Activated CD4-positive, alpha-beta memory T cell treated with anti-CD3 and anti-CD28 coated beads, Interleukin-2, amount 10 ng/mL, durations not matched to agents 7 days and 5 days (primary cell): ENCODE results near the gene EPB41L1. TPM values are rescaled to one million over a fixed set of nuclear protein-coding genes. Genes with fewer than 3 reads are reported as not detected.

Source experiments
- CTCF ChIA-PET: fragments of 350-600 bp; sonication (Branson Sonifier 250); formaldehyde crosslinking; loops from one replicate; lab custom pipeline; 2021; ENCODE audit warnings: antibody characterized with exemption, inconsistent platforms; lab: Charles Lee
- POLR2A ChIA-PET: fragments of 350-600 bp; sonication (Branson Sonifier 250); formaldehyde crosslinking; loops from one replicate; lab custom pipeline; 2021; ENCODE audit warnings: antibody characterized with exemption; lab: Charles Lee
- DNase-seq: peaks from one replicate; pipeline ENCODE4 v3.0.0-alpha.2; 2020
- H3K27ac Mint-ChIP-seq: one replicate; pipeline ENCODE4 v1.8.0; 2021; ENCODE audit warnings: mild to moderate bottlenecking, mixed read lengths
- H3K27me3 Mint-ChIP-seq: one replicate; pipeline ENCODE4 v1.8.0; 2021; ENCODE audit warnings: mixed read lengths
- H3K36me3 Mint-ChIP-seq: one replicate; pipeline ENCODE4 v1.8.0; 2021; ENCODE audit warnings: low read depth, mixed read lengths
- H3K4me1 Mint-ChIP-seq: one replicate; pipeline ENCODE4 v1.8.0; 2021; ENCODE audit warnings: mixed read lengths
- H3K4me3 Mint-ChIP-seq: one replicate; pipeline ENCODE4 v1.8.0; 2021; ENCODE audit warnings: mild to moderate bottlenecking, mixed read lengths
- H3K9me3 Mint-ChIP-seq: one replicate; pipeline ENCODE4 v1.8.0; 2021; ENCODE audit warnings: mixed read lengths
- total RNA-seq, 2 experiments: library from RNA; stranded (reverse); gene quantifications; one replicate each; pipeline ENCODE4 v1.2.3, GENCODE V29; 2021

The EPB41L1 gene
- total RNA-seq, 2 experiments from 2014 or later: 0.20 TPM; not detected in 1

DNA sequence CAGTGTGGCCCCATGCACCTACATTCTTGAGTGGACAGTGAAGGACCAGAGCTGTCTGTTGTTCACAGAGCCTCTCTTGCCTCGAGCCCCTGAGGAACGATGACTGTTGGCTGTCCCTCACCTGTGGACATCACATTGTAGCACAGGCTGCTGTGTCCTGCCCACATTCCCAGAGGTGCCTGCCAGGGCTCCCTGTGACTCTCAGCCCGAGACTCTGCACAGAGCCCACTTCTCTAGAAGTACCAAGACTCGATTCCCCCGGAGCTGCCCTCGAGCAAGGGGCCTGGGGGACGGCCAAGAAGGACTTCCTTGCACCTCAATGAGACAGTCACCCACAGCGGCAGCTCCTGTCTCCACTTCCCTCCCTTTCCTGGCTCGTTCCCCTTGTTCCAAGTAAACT, 123.0 kb downstream of the EPB41L1 start:
- Mint-ChIP-seq H3K27me3 (peaks cover 9% of the 10 kb centered on the region), H3K4me1 (no peaks in the 10 kb centered on the region), H3K27ac (no peak overlapping the region), H3K9me3 (no peaks in the 10 kb centered on the region), H3K4me3 (no peak overlapping the region), H3K36me3 (no peaks in the 10 kb centered on the region)
- POLR2A ChIA-PET: no interaction called here
- CTCF ChIA-PET: interaction anchor here (0.6 kb wide), 1 partner anchor 75 kb away, joined by 4 read pairs; no protein-coding TSS in a partner anchor
- peak; percentile 7 for DNase-seq

DNA sequence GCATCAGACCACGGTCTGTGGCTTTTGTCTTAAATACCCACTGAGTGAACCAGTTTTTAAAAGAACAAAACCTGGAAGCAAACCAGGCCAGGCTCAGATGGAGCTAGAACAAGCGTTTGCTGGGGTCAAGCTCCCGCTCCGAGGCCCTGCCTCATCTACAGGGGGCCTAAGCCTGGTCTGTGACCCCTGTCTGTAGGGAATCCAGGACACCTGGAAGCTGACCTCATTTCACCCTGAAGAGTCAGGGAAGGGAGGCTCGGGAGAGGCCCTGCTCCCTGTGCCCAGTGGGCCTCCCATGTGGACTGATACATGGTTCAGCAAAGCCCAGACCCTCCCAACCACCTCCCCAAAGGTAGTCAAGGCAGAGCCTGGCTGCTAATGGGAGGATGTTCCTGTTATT, 124.8 kb downstream of the EPB41L1 start:
- Mint-ChIP-seq H3K27ac (no peak overlapping the region), H3K4me3 (no peak overlapping the region), H3K4me1 (no peaks in the 10 kb centered on the region), H3K9me3 (no peaks in the 10 kb centered on the region), H3K36me3 (no peaks in the 10 kb centered on the region), H3K27me3 (peaks cover 16% of the 10 kb centered on the region)
- ChIA-PET POLR2A (no interaction called here), CTCF (no interaction called here)
- DNase-seq: no peak

- H3K27ac Mint-ChIP-seq: no peak overlapping the region
- H3K4me1 Mint-ChIP-seq: no peaks in the 10 kb centered on the region
- peak; percentile 6 for DNase-seq
- no peak overlapping the region for H3K4me3 Mint-ChIP-seq
- CTCF ChIA-PET: no interaction called here
- peaks cover 17% of the 10 kb centered on the region for H3K27me3 Mint-ChIP-seq
- no peaks in the 10 kb centered on the region for H3K9me3 Mint-ChIP-seq
- H3K36me3 Mint-ChIP-seq: no peaks in the 10 kb centered on the region
- POLR2A ChIA-PET: no interaction called here
Observed at GRCh38 chr20:36279776-36280175, 125.2 kb downstream of the EPB41L1 start.

DNA sequence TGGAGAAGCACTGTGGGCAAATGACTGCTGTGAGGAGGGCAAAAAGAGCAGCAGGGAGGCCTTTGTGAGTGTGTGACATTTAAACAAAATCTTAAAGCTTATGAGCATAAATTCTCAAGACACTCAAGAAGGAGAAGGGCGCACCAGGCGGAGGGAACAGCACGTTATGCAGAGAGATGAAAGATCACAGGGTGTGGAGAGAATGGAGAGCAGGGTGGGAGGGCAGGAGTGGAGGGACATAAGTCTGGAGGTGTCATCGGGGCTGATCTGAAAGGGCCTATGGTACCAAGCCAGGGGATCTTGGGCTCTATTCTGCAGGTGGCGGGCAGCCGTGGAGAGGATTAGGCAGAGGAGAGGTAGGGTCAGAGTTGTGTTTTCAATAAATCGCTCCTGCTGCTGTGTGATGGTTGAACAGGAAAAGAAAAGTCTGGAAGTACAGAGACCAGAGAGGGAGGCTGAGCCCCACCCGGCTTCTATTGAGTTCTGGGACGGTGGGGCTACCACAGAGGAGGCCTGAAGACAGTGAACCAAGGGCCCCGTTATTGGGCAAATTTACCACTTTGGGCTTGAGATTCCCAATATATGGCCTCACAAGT, 127.3 kb downstream of the EPB41L1 start:
- Mint-ChIP-seq H3K27ac (no peak overlapping the region), H3K9me3 (no peaks in the 10 kb centered on the region), H3K36me3 (no peaks in the 10 kb centered on the region), H3K27me3 (peaks cover 19% of the 10 kb centered on the region), H3K4me3 (no peak overlapping the region), H3K4me1 (no peaks in the 10 kb centered on the region)
- POLR2A ChIA-PET: no interaction called here
- peak; percentile 1 for DNase-seq
- CTCF ChIA-PET: no interaction called here

Other genes with a start within 250 kb of the EPB41L1 start
- 10 to 100 TPM; 65.5 to 70.0 TPM for gene SCAND1, start 200.2 kb upstream of the EPB41L1 start, total RNA-seq
- gene CNBD2, start 186.2 kb upstream of the EPB41L1 start, total RNA-seq: 1 to 10 TPM; 4.6 to 5.4 TPM
- gene AAR2, start 81.7 kb downstream of the EPB41L1 start, total RNA-seq: 10 to 100 TPM; 17.6 to 19.4 TPM
- gene DLGAP4, start 151.6 kb downstream of the EPB41L1 start, total RNA-seq: 10 to 100 TPM; 40.2 to 44.2 TPM